WTC11 (cell line): Measurements from ENCODE around the gene CTTNBP2NL.

Experiments
- AFF4 ChIP-seq: sonication (generic); formaldehyde crosslinking; IDR thresholded peaks from 2 replicates; pipeline ENCODE4 v1.8.1; 2023; ENCODE audit warnings: mild to moderate bottlenecking, missing genetic modification reagents, borderline replicate concordance
- ATF2 ChIP-seq: sonication (generic); formaldehyde crosslinking; IDR thresholded peaks from 2 replicates; pipeline ENCODE4 v1.8.1; 2022; ENCODE audit warnings: low read depth, missing genetic modification reagents, borderline replicate concordance
- CTCF ChIP-seq: fragments of 200-600 bp; IDR thresholded peaks from 2 replicates; pipeline ENCODE4 v1.8.0; 2022; ENCODE audit warnings: antibody characterized with exemption
- JUN ChIP-seq: sonication (generic); formaldehyde crosslinking; IDR thresholded peaks from 2 replicates; pipeline ENCODE4 v1.8.0; 2023; ENCODE audit warnings: mild to moderate bottlenecking, missing genetic modification reagents
- NFYB ChIP-seq: sonication (generic); formaldehyde crosslinking; conservative IDR thresholded peaks from 2 replicates; pipeline ENCODE4 v1.8.0; 2022; ENCODE audit warnings: low read depth, missing genetic modification reagents
- NR1H2 ChIP-seq: sonication (generic); formaldehyde crosslinking; IDR thresholded peaks from 2 replicates; pipeline ENCODE4 v1.9.0; 2021; ENCODE audit warnings: mild to moderate bottlenecking, moderate library complexity, missing genetic modification reagents
- NR2C2 ChIP-seq: sonication (generic); formaldehyde crosslinking; IDR thresholded peaks from 2 replicates; pipeline ENCODE4 v1.8.0; 2022; ENCODE audit warnings: mild to moderate bottlenecking, missing genetic modification reagents
- NR3C1 ChIP-seq: sonication (generic); formaldehyde crosslinking; conservative IDR thresholded peaks from 2 replicates; pipeline ENCODE4 v1.8.1; 2023; ENCODE audit warnings: low read depth, mild to moderate bottlenecking, missing genetic modification reagents
- RELA ChIP-seq: sonication (generic); formaldehyde crosslinking; IDR thresholded peaks from 2 replicates; pipeline ENCODE4 v1.8.1; 2022; ENCODE audit warnings: missing genetic modification reagents, mild to moderate bottlenecking, borderline replicate concordance
- SOX15 ChIP-seq: fragments of 250-450 bp; sonication (Bioruptor Pico); IDR thresholded peaks from 2 replicates; pipeline ENCODE4 v1.9.0; 2021; ENCODE audit warnings: mild to moderate bottlenecking
- TP53 ChIP-seq: sonication (generic); formaldehyde crosslinking; IDR thresholded peaks from 2 replicates; pipeline ENCODE4 v1.8.1; 2023; ENCODE audit warnings: mild to moderate bottlenecking, missing genetic modification reagents
- ZNF263 ChIP-seq: sonication (generic); formaldehyde crosslinking; IDR thresholded peaks from 2 replicates; pipeline ENCODE4 v1.8.1; 2022; ENCODE audit warnings: low read depth, mild to moderate bottlenecking, moderate library complexity, missing genetic modification reagents

- TF ChIP-seq CTCF: peak; percentile 92
- TF ChIP-seq NR3C1: no peak
- no peak for TF ChIP-seq JUN (CRISPR knock-in tag)
- no peak for TF ChIP-seq NFYB
- TF ChIP-seq ZNF263 (CRISPR knock-in tag): no peak
- TF ChIP-seq RELA (CRISPR knock-in tag): no peak
- TF ChIP-seq NR1H2 (CRISPR knock-in tag): no peak
- no peak for TF ChIP-seq ATF2 (CRISPR knock-in tag)
- TF ChIP-seq AFF4: no peak
- no peak for TF ChIP-seq TP53
- TF ChIP-seq NR2C2: no peak
- no peak for TF ChIP-seq SOX15 (CRISPR knock-in tag)
Measured at GRCh38 chr1:112369392-112370285, 26.4 kb upstream of the CTTNBP2NL start.
